HCT116 (cell line): ENCODE data around the gene CBFA2T3. TPM values are rescaled to one million over a fixed set of nuclear protein-coding genes. Genes with fewer than 3 reads are reported as not detected.

Source experiments
- ATAC-seq: fragments of 200-7000 bp; cut with Tn5 transposase; 2 replicates; pipeline ENCODE4 v1.9.1; 2020; ENCODE audit warnings: mild to moderate bottlenecking, moderate library complexity
- BruUV-seq: library from RNA; stranded (reverse); fragments of 400-500 nt; replicated peaks from 2 replicates; lab custom pipeline; 2021; lab: Mats Ljungman, UMichigan
- CTCF ChIA-PET: fragments of 300-600 bp; sonication (Branson Sonifier 250); formaldehyde crosslinking; loops from one replicate; lab custom pipeline; 2021; ENCODE audit warnings: antibody characterized with exemption; lab: Charles Lee
- POLR2A ChIA-PET: fragments of 300-600, 350-600 bp; sonication (Branson Sonifier 250); formaldehyde crosslinking; loops from one replicate; lab custom pipeline; 2021; ENCODE audit warnings: antibody characterized with exemption; lab: Charles Lee
- RAD21 ChIA-PET, 2 experiments: fragments of 300-600 bp; sonication (Branson Sonifier 250); formaldehyde crosslinking; loops; one replicate each; lab custom pipeline; 2023; ENCODE audit warnings: low total read pairs in 2 of 2; ENCODE audit not compliant: uncharacterized antibody in 2 of 2, unreplicated experiment in 2 of 2, low non-redundant PET in 1 of 2; lab: Charles Lee
- DNase-seq: peaks from one replicate; pipeline ENCODE4 v3.0.0-alpha.2; 2010; ENCODE audit warnings: low read depth, low spot score
- H2AFZ ChIP-seq: fragments of 200-600 bp; shearing (Covaris generic), sonication (generic); 2 replicates; pipeline ENCODE4 v1.6.1; 2017; ENCODE audit warnings: low read depth, mixed run types, mixed read lengths, antibody characterized with exemption, low read length; ENCODE audit not compliant: poor library complexity, severe bottlenecking
- H3K27ac ChIP-seq: 2 replicates; pipeline ENCODE4 v1.5.1; 2012; ENCODE audit warnings: low read depth, low read length
- H3K27me3 ChIP-seq: fragments of 200-600 bp; sonication (generic); 2 replicates; pipeline ENCODE4 v1.6.1; 2016; ENCODE audit warnings: mixed run types, low read length, mixed read lengths; ENCODE audit not compliant: insufficient read depth
- H3K36me3 ChIP-seq, 2 experiments: fragments of 200-500 bp in 1 of 2; fragments of 200-600 bp in 1 of 2; sonication (Bioruptor generic) in 1 of 2; sonication (generic) in 1 of 2; 2 replicates each; pipeline versions ENCODE4 v1.5.1 to v1.6.1; 2014 to 2016; ENCODE audit warnings: low read length in 2 of 2, inconsistent platforms in 1 of 2, mixed read lengths in 1 of 2, mixed run types in 1 of 2; ENCODE audit not compliant: insufficient read depth in 2 of 2, control insufficient read depth in 1 of 2
- H3K4me1 ChIP-seq, 2 experiments: fragments of 200-600 bp in 1 of 2; sonication (generic) in 1 of 2; 2 replicates each; pipeline versions ENCODE4 v1.5.1 to v1.6.1; 2012 to 2017; ENCODE audit warnings: low read length in 2 of 2, inconsistent platforms in 1 of 2, mild to moderate bottlenecking in 1 of 2, mixed read lengths in 1 of 2, mixed run types in 1 of 2, moderate library complexity in 1 of 2; ENCODE audit not compliant: insufficient read depth in 2 of 2, control insufficient read depth in 1 of 2
- H3K4me2 ChIP-seq: fragments of 200-600 bp; sonication (generic); 2 replicates; pipeline ENCODE4 v1.6.1; 2017; ENCODE audit warnings: mixed run types, low read length, mixed read lengths
- H3K4me3 ChIP-seq, 2 experiments: fragments of 200-600 bp in 1 of 2; sonication (generic) in 1 of 2; replicated peaks in 1 of 2; 2 replicates each; pipeline ENCODE4 v1.5.1; 2011 to 2016; ENCODE audit warnings: low read length in 2 of 2, control low read depth in 1 of 2, low read depth in 1 of 2, mild to moderate bottlenecking in 1 of 2, mixed read lengths in 1 of 2, mixed run types in 1 of 2
- H3K79me2 ChIP-seq: fragments of 200-600 bp; sonication (generic); 2 replicates; pipeline ENCODE4 v1.6.1; 2017; ENCODE audit warnings: mild to moderate bottlenecking, mixed run types, low read length, moderate library complexity, mixed read lengths; ENCODE audit not compliant: insufficient read depth
- H3K9ac ChIP-seq: fragments of 200-600 bp; sonication (generic); 2 replicates; pipeline ENCODE4 v1.6.1; 2016; ENCODE audit warnings: low read length, mixed read lengths
- H3K9me2 ChIP-seq: fragments of 200-600 bp; sonication (generic), shearing (Covaris generic); 2 replicates; pipeline ENCODE4 v1.6.1; 2017; ENCODE audit warnings: mixed run types, mild to moderate bottlenecking, moderate library complexity; ENCODE audit not compliant: insufficient read depth
- H3K9me3 ChIP-seq, 2 experiments: fragments of 200-500 bp in 1 of 2; fragments of 200-600 bp in 1 of 2; sonication (Bioruptor generic) in 1 of 2; sonication (generic) in 1 of 2; 2 replicates each; pipeline ENCODE4 v1.6.1; 2014 to 2017; ENCODE audit warnings: low read length in 2 of 2, mixed read lengths in 2 of 2, inconsistent platforms in 1 of 2, low read depth in 1 of 2, mild to moderate bottlenecking in 1 of 2, mixed run types in 1 of 2, moderate library complexity in 1 of 2; ENCODE audit not compliant: control insufficient read depth in 1 of 2, insufficient read depth in 1 of 2
- H4K20me1 ChIP-seq: fragments of 200-600 bp; sonication (generic), shearing (Covaris generic); 2 replicates; pipeline ENCODE4 v1.6.1; 2017; ENCODE audit warnings: mixed run types, mild to moderate bottlenecking, moderate library complexity; ENCODE audit not compliant: insufficient read depth
- CEBPB ChIP-seq: IDR thresholded peaks from 2 replicates; pipeline ENCODE4 v1.6.1; 2012; ENCODE audit warnings: low read depth
- FOSL1 ChIP-seq: IDR thresholded peaks from 2 replicates; pipeline ENCODE4 v1.6.1; 2012; ENCODE audit warnings: low read depth
- TCF7L2 ChIP-seq: IDR thresholded peaks from 2 replicates; pipeline ENCODE4 v1.7.0; 2011; ENCODE audit warnings: borderline replicate concordance, inconsistent platforms; ENCODE audit not compliant: insufficient read depth, insufficient read length; ENCODE audit errors: extremely low read depth
- intact Hi-C: fragments of 100-400 bp; cut with micrococcal nuclease; formaldehyde crosslinking; loops from 2 replicates; pipeline ENCODE4 v1.10.0; 2022
- total RNA-seq: library from RNA; stranded (reverse); gene quantifications from one replicate; pipeline ENCODE4 v1.2.1, GENCODE V29; 2021; ENCODE audit not compliant: unreplicated experiment
- TF ChIP-seq, protein P1 (sequence below): IDR thresholded peaks from 2 replicates; pipeline ENCODE4 v1.6.1; 2012; ENCODE audit warnings: low read depth
- TF ChIP-seq, protein P2 (sequence below): IDR thresholded peaks from 2 replicates; pipeline ENCODE4 v1.6.1; 2012
- TF ChIP-seq, protein P3 (sequence below): IDR thresholded peaks from 2 replicates; pipeline ENCODE4 v1.6.1; 2012

CBFA2T3 gene
- total RNA-seq, 1 experiment from 2014 or later = 19.1 TPM

DNA sequence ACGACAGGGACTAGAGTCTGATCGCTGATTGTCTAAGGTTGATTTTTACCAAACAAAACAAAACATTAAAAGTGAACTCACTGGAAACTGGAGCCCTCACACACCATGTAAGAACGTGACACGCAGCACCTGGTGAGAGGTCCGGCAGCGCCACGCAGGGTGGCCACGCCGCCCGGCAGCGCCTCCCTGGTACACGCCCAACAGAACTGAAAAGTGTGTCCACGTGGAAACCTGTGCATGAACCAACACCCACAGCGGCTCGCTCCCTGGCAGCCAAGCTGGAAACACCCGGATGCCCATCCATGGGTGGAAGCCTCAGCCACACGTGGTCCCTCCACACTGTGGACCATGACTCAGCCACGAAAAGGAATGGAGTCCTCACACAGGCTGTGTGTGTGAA, 129.4 kb downstream of the CBFA2T3 start (continued):
- TF ChIP-seq, protein P1, sequence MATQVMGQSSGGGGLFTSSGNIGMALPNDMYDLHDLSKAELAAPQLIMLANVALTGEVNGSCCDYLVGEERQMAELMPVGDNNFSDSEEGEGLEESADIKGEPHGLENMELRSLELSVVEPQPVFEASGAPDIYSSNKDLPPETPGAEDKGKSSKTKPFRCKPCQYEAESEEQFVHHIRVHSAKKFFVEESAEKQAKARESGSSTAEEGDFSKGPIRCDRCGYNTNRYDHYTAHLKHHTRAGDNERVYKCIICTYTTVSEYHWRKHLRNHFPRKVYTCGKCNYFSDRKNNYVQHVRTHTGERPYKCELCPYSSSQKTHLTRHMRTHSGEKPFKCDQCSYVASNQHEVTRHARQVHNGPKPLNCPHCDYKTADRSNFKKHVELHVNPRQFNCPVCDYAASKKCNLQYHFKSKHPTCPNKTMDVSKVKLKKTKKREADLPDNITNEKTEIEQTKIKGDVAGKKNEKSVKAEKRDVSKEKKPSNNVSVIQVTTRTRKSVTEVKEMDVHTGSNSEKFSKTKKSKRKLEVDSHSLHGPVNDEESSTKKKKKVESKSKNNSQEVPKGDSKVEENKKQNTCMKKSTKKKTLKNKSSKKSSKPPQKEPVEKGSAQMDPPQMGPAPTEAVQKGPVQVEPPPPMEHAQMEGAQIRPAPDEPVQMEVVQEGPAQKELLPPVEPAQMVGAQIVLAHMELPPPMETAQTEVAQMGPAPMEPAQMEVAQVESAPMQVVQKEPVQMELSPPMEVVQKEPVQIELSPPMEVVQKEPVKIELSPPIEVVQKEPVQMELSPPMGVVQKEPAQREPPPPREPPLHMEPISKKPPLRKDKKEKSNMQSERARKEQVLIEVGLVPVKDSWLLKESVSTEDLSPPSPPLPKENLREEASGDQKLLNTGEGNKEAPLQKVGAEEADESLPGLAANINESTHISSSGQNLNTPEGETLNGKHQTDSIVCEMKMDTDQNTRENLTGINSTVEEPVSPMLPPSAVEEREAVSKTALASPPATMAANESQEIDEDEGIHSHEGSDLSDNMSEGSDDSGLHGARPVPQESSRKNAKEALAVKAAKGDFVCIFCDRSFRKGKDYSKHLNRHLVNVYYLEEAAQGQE = no peak
- TF ChIP-seq, protein P2, sequence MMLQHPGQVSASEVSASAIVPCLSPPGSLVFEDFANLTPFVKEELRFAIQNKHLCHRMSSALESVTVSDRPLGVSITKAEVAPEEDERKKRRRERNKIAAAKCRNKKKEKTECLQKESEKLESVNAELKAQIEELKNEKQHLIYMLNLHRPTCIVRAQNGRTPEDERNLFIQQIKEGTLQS = no peak
- TF ChIP-seq TCF7L2 = no peak

DNA sequence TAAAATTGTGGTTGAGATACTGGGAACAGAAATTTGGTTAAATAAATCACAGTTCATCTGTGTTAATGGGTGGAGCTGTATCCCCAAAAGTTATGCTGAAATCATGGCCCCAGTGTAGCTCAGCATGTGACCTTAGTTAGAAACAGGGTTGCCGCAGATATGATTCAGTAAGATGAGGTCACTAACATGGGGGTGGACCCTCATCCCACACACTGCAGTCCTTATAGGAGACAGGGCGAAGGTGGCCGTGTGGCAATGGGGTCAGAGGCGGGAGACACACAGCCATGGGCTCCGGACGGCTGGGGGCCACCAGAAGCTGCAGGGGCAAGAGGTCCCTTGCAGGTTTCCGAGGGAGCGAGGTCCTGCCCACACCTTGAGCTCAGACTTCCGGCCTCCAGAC, 130.9 kb downstream of the CBFA2T3 start:
- no TSS peak for BruUV-seq
- Histone ChIP-seq H3K9ac (no peak overlapping the region), H3K4me3 (no peak overlapping the region), H3K27ac (no peak overlapping the region), H3K27me3 (no peaks in the 10 kb centered on the region), H3K79me2 (no peaks in the 10 kb centered on the region), H2AFZ (no peak overlapping the region), H3K36me3 (no peaks in the 10 kb centered on the region), H3K9me2 (no peaks in the 10 kb centered on the region), H3K9me3 (no peaks in the 10 kb centered on the region), H4K20me1 (no peaks in the 10 kb centered on the region), H3K4me1 (no peaks in the 10 kb centered on the region), H3K4me2 (no peak overlapping the region)
- intact Hi-C loops = no loop called here
- ATAC-seq = no peak
- no peak for TF ChIP-seq FOSL1
- TF ChIP-seq CEBPB = no peak
- TF ChIP-seq, protein P3, sequence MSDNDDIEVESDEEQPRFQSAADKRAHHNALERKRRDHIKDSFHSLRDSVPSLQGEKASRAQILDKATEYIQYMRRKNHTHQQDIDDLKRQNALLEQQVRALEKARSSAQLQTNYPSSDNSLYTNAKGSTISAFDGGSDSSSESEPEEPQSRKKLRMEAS = no peak
- DNase-seq = no peak
- POLR2A ChIA-PET = no interaction called here
- RAD21 ChIA-PET = no interaction called here
- CTCF ChIA-PET = no interaction called here
